HG02943 (cell line): ENCODE results near the gene ARHGEF25.
A peak's percentile ranks its signal among the peaks of the same experiment; 100 is the strongest.
"Not testable (repeated sequence)": the region's sequence is repeated elsewhere in the genome, so short reads cannot be mapped to it uniquely, and the experiment has no call there.

Experiments
- ATAC-seq: cut with Tn5 transposase; IDR thresholded peaks from one replicate; pipeline ENCODE4 v1.9.1; 2021; ENCODE audit warnings: mild to moderate bottlenecking, low read depth, moderate library complexity; ENCODE audit not compliant: unreplicated experiment

The ARHGEF25 gene

GRCh38 chr12:57584690-57585089 lies 26.5 kb upstream of the ARHGEF25 start:
- no peak for ATAC-seq

GRCh38 chr12:57585156-57585555 lies 26.1 kb upstream of the ARHGEF25 start:
- no peak for ATAC-seq

- ATAC-seq = no peak
Measured at GRCh38 chr12:57586128-57586527, 25.1 kb upstream of the ARHGEF25 start.

- ATAC-seq = no peak
Measured at GRCh38 chr12:57586832-57587429, 24.3 kb upstream of the ARHGEF25 start.

GRCh38 chr12:57588951-57589610 lies 22.2 kb upstream of the ARHGEF25 start:
- not testable (repeated sequence) for ATAC-seq

GRCh38 chr12:57590479-57590863 lies 20.8 kb upstream of the ARHGEF25 start:
- peak; percentile 8 for ATAC-seq

- peak; percentile 91 for ATAC-seq
Measured at GRCh38 chr12:57590864-57591781, 20.1 kb upstream of the ARHGEF25 start, which contains the start of gene PIP4K2C. Gene PIP4K2C (plus strand): TSS chr12:57591192. CDS start chr12:57591290, 98 bp downstream.

- no peak for ATAC-seq
Measured at GRCh38 chr12:57591782-57592325, 19.4 kb upstream of the ARHGEF25 start.

GRCh38 chr12:57592551-57593165 lies 18.6 kb upstream of the ARHGEF25 start:
- ATAC-seq = no peak

- no peak for ATAC-seq
Measured at GRCh38 chr12:57593187-57593586, 18.0 kb upstream of the ARHGEF25 start.

- no peak for ATAC-seq
Measured at GRCh38 chr12:57600395-57600794, 10.8 kb upstream of the ARHGEF25 start.

GRCh38 chr12:57602544-57602943 lies 8.7 kb upstream of the ARHGEF25 start:
- ATAC-seq = no peak

- no peak for ATAC-seq
Measured at GRCh38 chr12:57603324-57603723, 7.9 kb upstream of the ARHGEF25 start.

- no peak for ATAC-seq
Measured at GRCh38 chr12:57603815-57604453, 7.3 kb upstream of the ARHGEF25 start.

- ATAC-seq = no peak
Measured at GRCh38 chr12:57604454-57604991, 6.7 kb upstream of the ARHGEF25 start, which contains the start of gene DTX3. Gene DTX3 (plus strand): TSS chr12:57604824. CDS start chr12:57606518, 1,694 bp downstream.

- ATAC-seq = no peak
Measured at GRCh38 chr12:57604992-57605810, 6.0 kb upstream of the ARHGEF25 start.

GRCh38 chr12:57605811-57606311 lies 5.4 kb upstream of the ARHGEF25 start:
- no peak for ATAC-seq

GRCh38 chr12:57606399-57606798 lies 4.8 kb upstream of the ARHGEF25 start:
- ATAC-seq = no peak

- no peak for ATAC-seq
Measured at GRCh38 chr12:57606821-57607220, 4.4 kb upstream of the ARHGEF25 start.
